GM23248 (cell line): Measurements from ENCODE around the gene SHQ1.

ENCODE experiments used
- EZH2 ChIP-seq: fragments of 200-600 bp; sonication (generic); IDR thresholded peaks from 2 replicates; pipeline ENCODE4 v1.6.1; 2018; ENCODE audit warnings: antibody characterized with exemption, mild to moderate bottlenecking; ENCODE audit not compliant: insufficient read depth, poor library complexity, severe bottlenecking
- EZH2phosphoT487 ChIP-seq: fragments of 200-600 bp; sonication (generic); IDR thresholded peaks from 2 replicates; pipeline ENCODE4 v1.6.1; 2018; ENCODE audit warnings: antibody characterized with exemption, moderate library complexity, mild to moderate bottlenecking, low read depth; ENCODE audit not compliant: insufficient read depth

DNA sequence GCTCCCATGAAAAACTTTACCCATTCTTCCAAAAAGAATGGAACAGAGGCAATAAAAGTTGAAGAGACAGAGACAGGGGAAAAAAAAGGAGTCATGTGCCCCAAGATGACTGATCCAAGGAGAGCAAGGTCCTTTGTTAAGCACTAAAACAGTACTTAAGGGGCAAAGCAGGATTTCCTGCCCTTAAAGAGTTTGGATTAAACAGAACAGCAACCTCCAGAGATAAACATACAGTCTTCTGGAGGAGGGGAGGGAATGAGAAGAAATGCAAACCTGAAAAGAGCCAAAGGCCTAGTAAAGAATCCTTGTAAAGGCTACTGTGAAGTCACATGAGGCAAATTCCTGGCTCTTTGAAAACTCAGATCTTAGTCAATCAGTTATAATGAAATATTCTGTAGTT lies 38.2 kb downstream of the SHQ1 start:
- TF ChIP-seq EZH2 (no peak), EZH2phosphoT487 (no peak)
